Mesenchymal stem cell (in vitro differentiated cells and primary cell): ENCODE data around the gene SETX.

Experiments used
- DNase-seq: peaks from one replicate; pipeline ENCODE4 v3.0.0-alpha.2; 2013
- H2AFZ ChIP-seq: one replicate; pipeline ENCODE4 v1.6.1; 2013; ENCODE audit warnings: low read depth, mild to moderate bottlenecking, control low read depth, inconsistent platforms, low read length, moderate library complexity
- H2AK5ac ChIP-seq: 2 replicates; pipeline ENCODE4 v1.6.1; 2013; ENCODE audit warnings: low read length, moderate library complexity, mild to moderate bottlenecking, inconsistent platforms; ENCODE audit not compliant: severe bottlenecking
- H2BK120ac ChIP-seq: one replicate; pipeline ENCODE4 v1.6.1; 2013; ENCODE audit warnings: low read depth, mild to moderate bottlenecking, inconsistent platforms, low read length, moderate library complexity
- H2BK12ac ChIP-seq, 2 experiments: one replicate each; pipeline ENCODE4 v1.6.1; 2013; ENCODE audit warnings: inconsistent platforms in 2 of 2, low read length in 2 of 2, mild to moderate bottlenecking in 2 of 2, moderate library complexity in 2 of 2, control low read depth in 1 of 2
- H2BK15ac ChIP-seq: one replicate; pipeline ENCODE4 v1.6.1; 2013; ENCODE audit warnings: mild to moderate bottlenecking, low read depth, inconsistent platforms; ENCODE audit not compliant: poor library complexity, severe bottlenecking
- H2BK5ac ChIP-seq: 2 replicates; pipeline ENCODE4 v1.6.1; 2013; ENCODE audit warnings: low read depth, mild to moderate bottlenecking, low read length, control low read depth, inconsistent platforms; ENCODE audit not compliant: poor library complexity, severe bottlenecking
- H3K14ac ChIP-seq, 2 experiments: one replicate each; pipeline ENCODE4 v1.6.1; 2013; ENCODE audit warnings: inconsistent platforms in 2 of 2, low read length in 2 of 2, control low read depth in 1 of 2, mild to moderate bottlenecking in 1 of 2, moderate library complexity in 1 of 2
- H3K18ac ChIP-seq, 2 experiments: one replicate each; pipeline ENCODE4 v1.6.1; 2013; ENCODE audit warnings: inconsistent platforms in 2 of 2, low read length in 2 of 2, control low read depth in 1 of 2, low read depth in 1 of 2, mild to moderate bottlenecking in 1 of 2
- H3K23ac ChIP-seq, 2 experiments: one replicate each; pipeline ENCODE4 v1.6.1; 2013; ENCODE audit warnings: inconsistent platforms in 2 of 2, low read length in 2 of 2, mild to moderate bottlenecking in 2 of 2, moderate library complexity in 2 of 2, control low read depth in 1 of 2
- H3K27ac ChIP-seq: 2 replicates; pipeline ENCODE4 v1.5.1; 2013; ENCODE audit warnings: mild to moderate bottlenecking, moderate library complexity, low read length, control low read depth, inconsistent platforms; ENCODE audit not compliant: poor library complexity, severe bottlenecking
- H3K27me3 ChIP-seq, 2 experiments: 2 replicates each; pipeline versions ENCODE4 v1.6.1 to v1.7.0; 2013; ENCODE audit warnings: low read length in 2 of 2, mild to moderate bottlenecking in 2 of 2, moderate library complexity in 2 of 2, control low read depth in 1 of 2, inconsistent platforms in 1 of 2; ENCODE audit not compliant: control insufficient read depth in 1 of 2, insufficient read depth in 1 of 2
- H3K36me3 ChIP-seq, 2 experiments: 2 replicates each; pipeline versions ENCODE4 v1.6.1 to v1.7.0; 2013; ENCODE audit warnings: low read length in 2 of 2, control low read depth in 1 of 2, inconsistent platforms in 1 of 2, low read depth in 1 of 2, mild to moderate bottlenecking in 1 of 2; ENCODE audit not compliant: insufficient read depth in 2 of 2, control insufficient read depth in 1 of 2
- H3K4ac ChIP-seq, 2 experiments: one replicate each; pipeline ENCODE4 v1.6.1; 2013; ENCODE audit warnings: inconsistent platforms in 2 of 2, low read length in 2 of 2, mild to moderate bottlenecking in 2 of 2, moderate library complexity in 2 of 2, control low read depth in 1 of 2, low read depth in 1 of 2
- H3K4me1 ChIP-seq: 2 replicates; pipeline ENCODE4 v1.6.1; 2013; ENCODE audit warnings: low read depth, low read length, control low read depth; ENCODE audit not compliant: control insufficient read depth, insufficient read depth
- H3K4me2 ChIP-seq: 2 replicates; pipeline ENCODE4 v1.6.1; 2013; ENCODE audit warnings: low read length, mild to moderate bottlenecking, inconsistent platforms; ENCODE audit not compliant: poor library complexity, severe bottlenecking
- H3K4me3 ChIP-seq, 2 experiments: 2 replicates each; pipeline versions ENCODE4 v1.5.1 to v1.7.0; 2013; ENCODE audit warnings: low read length in 2 of 2, mild to moderate bottlenecking in 2 of 2, control low read depth in 1 of 2, low read depth in 1 of 2; ENCODE audit not compliant: insufficient read depth in 1 of 2
- H3K79me1 ChIP-seq: replicated peaks from 2 replicates; pipeline ENCODE4 v1.6.1; 2013; ENCODE audit warnings: mild to moderate bottlenecking, control low read depth, low read length, inconsistent platforms; ENCODE audit not compliant: poor library complexity, severe bottlenecking
- H3K9ac ChIP-seq: 2 replicates; pipeline ENCODE4 v1.7.0; 2013; ENCODE audit warnings: mild to moderate bottlenecking, low read length, moderate library complexity
- H3K9me3 ChIP-seq: 2 replicates; pipeline ENCODE4 v1.7.0; 2013; ENCODE audit warnings: mild to moderate bottlenecking, low read length; ENCODE audit not compliant: control insufficient read depth
- H4K8ac ChIP-seq: one replicate; pipeline ENCODE4 v1.6.1; 2013; ENCODE audit warnings: inconsistent platforms, mild to moderate bottlenecking, low read length, moderate library complexity
- H4K91ac ChIP-seq: one replicate; pipeline ENCODE4 v1.6.1; 2013; ENCODE audit warnings: mild to moderate bottlenecking, low read length, inconsistent platforms
- WGBS: methylation state at CpG from one replicate; pipeline ENCODE4 v1.1.7; 2013; ENCODE audit warnings: mixed read lengths; 5-methylcytosine and 5-hydroxymethylcytosine counted together

The SETX gene

DNA sequence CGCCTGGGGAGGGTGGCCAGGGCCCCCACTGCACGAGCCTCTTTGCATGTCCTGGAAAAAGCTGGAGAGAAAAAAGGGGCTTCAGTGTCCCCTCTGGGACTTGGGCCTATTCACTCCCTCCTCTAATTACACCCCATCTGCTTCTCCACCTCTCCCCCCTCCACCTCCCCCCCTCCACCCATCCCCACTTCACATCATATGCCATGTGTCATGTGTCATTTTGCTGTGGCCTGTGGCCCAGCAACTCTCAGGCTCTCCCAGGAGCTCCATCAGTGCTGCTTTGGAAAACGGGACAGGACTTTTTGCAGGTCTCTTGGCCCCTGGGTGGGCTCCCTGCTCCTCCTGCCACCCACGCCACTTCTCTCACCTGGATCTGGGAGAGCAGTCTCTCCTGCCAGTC, 124.2 kb downstream of the SETX start:
- H2BK12ac ChIP-seq: no peak overlapping the region
- H3K23ac ChIP-seq: no peak overlapping the region
- 79% methylated on average over 4 of the region's 4 CpGs for WGBS

DNA sequence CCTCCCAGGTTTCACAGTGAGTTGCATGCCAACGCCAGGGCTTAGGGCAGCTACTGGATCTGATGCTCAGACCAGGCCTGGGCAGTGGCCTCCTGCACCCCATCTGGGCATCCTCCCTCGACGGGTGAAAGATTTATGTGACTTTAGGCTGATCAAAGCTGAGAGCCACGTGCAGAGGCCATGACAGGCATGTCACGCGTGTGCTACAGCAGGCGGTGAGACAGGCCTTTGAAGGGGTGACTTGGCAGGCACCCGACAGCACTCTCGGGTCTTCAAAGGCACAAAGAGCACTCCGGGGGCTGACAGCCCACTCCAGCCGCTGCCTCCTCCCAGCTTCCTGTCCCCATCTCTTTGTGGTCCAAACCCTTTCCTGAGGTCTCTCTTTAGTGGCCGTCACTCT, 126.7 kb downstream of the SETX start:
- no peak overlapping the region for H2AK5ac ChIP-seq
- peaks cover 69 to 95% of the 10 kb centered on the region in 2 experiments for H3K27me3 ChIP-seq
- no peak overlapping the region for H3K4ac ChIP-seq
- H3K23ac ChIP-seq: no peak overlapping the region
- WGBS: 86% methylated on average over 11 of the region's 12 CpGs
- H2AFZ ChIP-seq: no peak overlapping the region
- no peak overlapping the region for H3K18ac ChIP-seq
- H3K27ac ChIP-seq: no peak overlapping the region
- H4K8ac ChIP-seq: no peak overlapping the region
- H4K91ac ChIP-seq: no peak overlapping the region
- no peaks in the 10 kb centered on the region for H3K4me1 ChIP-seq
- H2BK5ac ChIP-seq: no peak overlapping the region
- no peak overlapping the region for H3K9ac ChIP-seq
- H3K4me3 ChIP-seq: no peak overlapping the region
- no peaks in the 10 kb centered on the region for H3K9me3 ChIP-seq
- H2BK12ac ChIP-seq: no peak overlapping the region
- no peak for DNase-seq
- no peak overlapping the region for H2BK15ac ChIP-seq
- no peak overlapping the region for H3K4me2 ChIP-seq
- no peak overlapping the region for H3K14ac ChIP-seq
- no peaks in the 10 kb centered on the region for H3K36me3 ChIP-seq
- no peak overlapping the region for H2BK120ac ChIP-seq
- no peaks in the 10 kb centered on the region for H3K79me1 ChIP-seq

More for the DNA sequence above, 124.2 kb downstream of the SETX start:
- Histone ChIP-seq H3K14ac (no peak overlapping the region), H3K9ac (no peak overlapping the region), H3K9me3 (no peaks in the 10 kb centered on the region), H3K27ac (no peak overlapping the region), H2BK5ac (no peak overlapping the region), H3K18ac (no peak overlapping the region), H2BK15ac (no peak overlapping the region), H3K4me3 (no peak overlapping the region), H2BK120ac (no peak overlapping the region), H3K4ac (no peak overlapping the region), H3K4me2 (no peak overlapping the region), H3K36me3 (no peaks in the 10 kb centered on the region), H4K91ac (no peak overlapping the region), H2AFZ (no peak overlapping the region), H2AK5ac (no peak overlapping the region), H4K8ac (no peak overlapping the region), H3K79me1 (no peaks in the 10 kb centered on the region), H3K27me3 (peaks cover 69 to 95% of the 10 kb centered on the region in 2 experiments), H3K4me1 (no peaks in the 10 kb centered on the region)
- DNase-seq: no peak

- Histone ChIP-seq H3K4me3 (no peak overlapping the region), H3K4me2 (no peak overlapping the region), H2AK5ac (no peak overlapping the region), H3K27me3 (peaks cover 69 to 95% of the 10 kb centered on the region in 2 experiments), H3K79me1 (no peaks in the 10 kb centered on the region), H3K27ac (no peak overlapping the region), H4K91ac (no peak overlapping the region), H3K4me1 (no peaks in the 10 kb centered on the region), H3K18ac (no peak overlapping the region), H3K14ac (no peak overlapping the region), H2BK5ac (no peak overlapping the region), H2AFZ (no peak overlapping the region), H3K23ac (no peak overlapping the region), H3K36me3 (no peaks in the 10 kb centered on the region), H4K8ac (no peak overlapping the region), H3K4ac (no peak overlapping the region), H3K9ac (no peak overlapping the region), H3K9me3 (no peaks in the 10 kb centered on the region), H2BK15ac (no peak overlapping the region), H2BK120ac (no peak overlapping the region), H2BK12ac (no peak overlapping the region)
- WGBS: 85% methylated on average over 34 of the region's 34 CpGs
- no peak for DNase-seq
Observed at GRCh38 chr9:132226571-132227430, 128.0 kb downstream of the SETX start.

DNA sequence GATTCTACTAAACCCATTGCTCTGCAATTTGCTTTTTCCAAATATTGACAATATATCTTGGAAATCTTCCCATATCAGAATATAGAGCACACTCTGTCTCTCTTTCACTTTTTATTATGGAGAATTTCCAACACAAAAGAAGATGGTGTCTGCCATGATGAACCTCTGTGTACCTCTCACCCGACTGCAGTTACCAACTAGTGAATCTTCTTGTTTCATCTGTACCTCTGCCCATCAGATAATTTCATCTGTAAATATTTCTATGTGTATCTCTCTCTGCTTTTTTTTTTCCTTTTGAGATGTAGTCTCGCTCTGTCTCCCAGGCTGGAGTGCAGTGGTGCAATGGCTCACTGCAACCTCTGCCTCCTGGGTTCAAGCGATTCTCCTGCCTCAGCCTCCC, 130.1 kb downstream of the SETX start:
- Histone ChIP-seq H3K27me3 (peaks cover 59 to 94% of the 10 kb centered on the region in 2 experiments), H3K36me3 (no peaks in the 10 kb centered on the region), H4K8ac (no peak overlapping the region), H2AK5ac (no peak overlapping the region), H3K18ac (no peak overlapping the region), H3K4me3 (no peak overlapping the region), H2BK15ac (no peak overlapping the region), H2BK12ac (no peak overlapping the region), H3K4me2 (no peak overlapping the region), H2BK5ac (no peak overlapping the region), H3K79me1 (no peaks in the 10 kb centered on the region), H3K14ac (no peak overlapping the region), H2AFZ (no peak overlapping the region), H4K91ac (no peak overlapping the region), H3K9ac (no peak overlapping the region), H3K9me3 (no peaks in the 10 kb centered on the region), H3K23ac (no peak overlapping the region), H3K4me1 (no peaks in the 10 kb centered on the region), H3K4ac (no peak overlapping the region), H2BK120ac (no peak overlapping the region), H3K27ac (no peak overlapping the region)
- 84% methylated on average over 3 of the region's 3 CpGs for WGBS
- no peak for DNase-seq
